Motor neuron (in vitro differentiated cells): ENCODE data around the gene ADGRA1. TPM values are rescaled to one million over a fixed set of nuclear protein-coding genes. Genes with fewer than 3 reads are reported as not detected.

Experiments used
- ATAC-seq, 8 experiments: fragments of 200-7000 bp; cut with Tn5 transposase; replicated peaks in 6 of 8; 2 replicates each; pipeline ENCODE4 v1.8.0; 2021; ENCODE audit warnings: mild to moderate bottlenecking in 8 of 8, moderate library complexity in 8 of 8
- H3K27ac ChIP-seq, 2 donors: fragments of 250-450 bp; sonication (Bioruptor Pico); 2 replicates each; pipeline ENCODE4 v1.9.0; 2021; ENCODE audit warnings: antibody characterized with exemption in 2 of 2, mild to moderate bottlenecking in 2 of 2, moderate library complexity in 1 of 2
- H3K4me1 ChIP-seq, 2 donors: fragments of 250-450 bp; sonication (Bioruptor Pico); replicated peaks in 1 of 2; 2 replicates each; pipeline ENCODE4 v1.6.1; 2021; ENCODE audit warnings: antibody characterized with exemption in 2 of 2, mild to moderate bottlenecking in 2 of 2, moderate library complexity in 1 of 2
- H3K4me3 ChIP-seq, 5 donors: fragments of 250-450 bp; sonication (Bioruptor Pico); 2 replicates each; pipeline ENCODE4 v1.9.0; 2021; ENCODE audit warnings: antibody characterized with exemption in 5 of 5, mild to moderate bottlenecking in 5 of 5, moderate library complexity in 4 of 5
- WGBS, 10 experiments: fragments of 450-650 bp; shearing (Covaris generic); methylation state at CpG; one replicate each; pipeline ENCODE4 v1.0.0; 2022; 5-methylcytosine and 5-hydroxymethylcytosine counted together
- in situ Hi-C, 9 experiments: fragments of 400-800 bp; cut with MboI; loops; one replicate each; pipeline ENCODE4 v1.15.0; 2021; ENCODE audit warnings: low sequenced_read_pairs in 9 of 9, low pct_unique_long_range_greater_than_20kb in 2 of 9; ENCODE audit not compliant: unreplicated experiment in 9 of 9
- total RNA-seq, 8 experiments: library from RNA; unstranded; fragments of 300-600 nt; gene quantifications; 2 replicates each; pipeline versions ENCODE4 v1.2.3 to v1.2.4, GENCODE V29; 2022

The ADGRA1 gene
- total RNA-seq, 8 experiments from 2014 or later = 0.09 to 6.3 (median 1.9) TPM

DNA sequence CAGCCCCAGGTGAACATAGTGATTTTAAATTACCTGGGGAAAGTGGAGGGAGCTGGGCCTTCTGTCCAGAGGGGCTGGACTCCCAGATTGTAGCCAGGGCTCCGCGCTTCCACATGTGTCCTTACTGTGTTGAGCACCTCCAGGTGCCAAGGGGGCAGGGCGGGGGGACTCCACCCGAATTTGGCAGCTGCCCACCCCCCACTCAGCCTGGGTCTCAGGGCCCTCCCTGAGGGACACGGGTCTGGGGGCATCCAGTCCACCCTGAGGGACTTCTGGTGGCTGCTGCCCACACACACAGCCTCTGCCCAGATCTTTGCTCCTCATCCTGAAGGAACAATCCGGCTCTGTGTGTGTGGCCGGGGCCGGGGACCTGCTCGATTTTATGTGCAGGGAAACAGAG lies 28.2 kb upstream of the ADGRA1 start:
- WGBS, 10 experiments = 35 to 93% (median 66%) methylated on average over 2 to 5 of the region's 9 CpGs; no CpG with 5 or more reads in 7 of the 10 experiments
- Histone ChIP-seq H3K27ac (no peak overlapping the region), H3K4me3 (no peak overlapping the region), H3K4me1 (peaks cover 4 to 15% of the 10 kb centered on the region in 2 donors)
- no peak for ATAC-seq
- in situ Hi-C loops = no loop called here

DNA sequence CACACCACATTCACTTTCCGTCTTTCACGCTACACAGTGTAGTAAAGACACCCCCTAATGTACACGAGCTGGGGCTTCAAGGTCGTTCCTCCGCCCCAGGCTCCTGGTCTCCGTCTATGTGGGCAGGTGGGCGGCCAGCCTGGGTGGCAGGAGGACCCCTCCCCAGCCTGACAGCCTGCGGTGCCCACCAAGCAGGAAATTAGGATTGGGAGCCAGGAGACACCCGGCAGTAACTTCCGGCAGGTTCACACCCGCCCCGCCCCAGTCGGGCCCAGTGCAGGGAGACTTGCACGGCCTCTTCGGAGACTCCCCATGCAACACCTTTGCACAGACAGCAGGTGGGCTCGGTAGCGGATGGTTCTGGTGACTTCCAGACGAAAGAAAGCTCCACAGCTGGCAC lies 27.7 kb upstream of the ADGRA1 start:
- H3K27ac ChIP-seq = no peak overlapping the region
- ATAC-seq = no peak
- H3K4me3 ChIP-seq = no peak overlapping the region
- H3K4me1 ChIP-seq = peaks cover 4 to 15% of the 10 kb centered on the region in 2 donors
- 50 to 61% (median 60%) methylated on average over 1 to 5 of the region's 18 CpGs; no CpG with 5 or more reads in 7 of the 10 experiments for WGBS, 10 experiments
- in situ Hi-C loops = no loop called here

DNA sequence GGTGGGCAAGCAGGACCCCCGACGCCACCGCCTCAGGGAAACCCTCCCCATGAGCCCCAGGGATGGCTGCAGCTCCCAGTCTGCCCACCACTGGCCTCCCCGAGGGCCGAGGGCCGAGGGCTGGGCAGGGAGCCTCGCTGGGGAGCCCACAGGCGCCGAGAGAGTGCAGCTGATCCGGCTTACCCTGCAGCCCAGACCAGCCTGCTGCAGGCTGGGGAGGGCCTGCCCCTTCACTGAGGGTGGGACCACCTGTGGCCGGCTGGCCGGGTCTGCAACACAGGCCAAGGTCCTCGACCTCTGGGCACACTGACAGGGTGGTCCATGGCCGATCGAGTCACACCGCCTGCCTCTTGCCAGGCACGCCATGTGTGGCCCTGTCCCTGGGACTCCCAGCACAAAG lies 27.3 kb upstream of the ADGRA1 start:
- peaks cover 2 to 12% of the 10 kb centered on the region in 2 donors for H3K4me1 ChIP-seq
- in situ Hi-C loops = no loop called here
- WGBS, 10 experiments = 60% methylated on average over 2 of the region's 17 CpGs; no CpG with 5 or more reads in 9 of the 10 experiments
- H3K27ac ChIP-seq = no peak overlapping the region
- no peak for ATAC-seq
- H3K4me3 ChIP-seq = no peak overlapping the region

DNA sequence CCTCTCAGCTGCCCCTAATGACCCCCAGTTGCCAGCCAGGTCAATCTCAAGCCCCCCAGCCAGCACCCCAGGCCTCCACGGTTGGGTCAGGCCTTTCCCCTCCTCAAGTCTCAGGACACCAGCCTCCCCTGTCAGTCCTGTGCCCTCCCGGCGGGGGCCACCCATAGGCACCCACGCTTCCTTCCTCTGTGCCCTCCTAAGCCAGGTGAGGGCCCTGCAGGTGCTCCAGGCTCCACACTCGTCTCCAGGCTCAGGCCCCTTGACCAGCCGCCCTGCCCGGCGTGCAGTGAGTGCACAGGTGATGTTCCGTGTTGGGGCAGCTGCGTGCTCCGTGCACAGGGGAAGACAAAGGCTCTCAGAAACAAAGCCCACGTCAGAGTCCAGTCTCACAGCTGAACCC lies 26.8 kb upstream of the ADGRA1 start:
- ATAC-seq = no peak
- in situ Hi-C loops = no loop called here
- Histone ChIP-seq H3K4me3 (no peak overlapping the region), H3K4me1 (peaks cover 0 to 8% of the 10 kb centered on the region in 2 donors), H3K27ac (no peak overlapping the region)
- 20 to 96% methylated on average over 1 to 4 of the region's 12 CpGs; no CpG with 5 or more reads in 8 of the 10 experiments for WGBS, 10 experiments

DNA sequence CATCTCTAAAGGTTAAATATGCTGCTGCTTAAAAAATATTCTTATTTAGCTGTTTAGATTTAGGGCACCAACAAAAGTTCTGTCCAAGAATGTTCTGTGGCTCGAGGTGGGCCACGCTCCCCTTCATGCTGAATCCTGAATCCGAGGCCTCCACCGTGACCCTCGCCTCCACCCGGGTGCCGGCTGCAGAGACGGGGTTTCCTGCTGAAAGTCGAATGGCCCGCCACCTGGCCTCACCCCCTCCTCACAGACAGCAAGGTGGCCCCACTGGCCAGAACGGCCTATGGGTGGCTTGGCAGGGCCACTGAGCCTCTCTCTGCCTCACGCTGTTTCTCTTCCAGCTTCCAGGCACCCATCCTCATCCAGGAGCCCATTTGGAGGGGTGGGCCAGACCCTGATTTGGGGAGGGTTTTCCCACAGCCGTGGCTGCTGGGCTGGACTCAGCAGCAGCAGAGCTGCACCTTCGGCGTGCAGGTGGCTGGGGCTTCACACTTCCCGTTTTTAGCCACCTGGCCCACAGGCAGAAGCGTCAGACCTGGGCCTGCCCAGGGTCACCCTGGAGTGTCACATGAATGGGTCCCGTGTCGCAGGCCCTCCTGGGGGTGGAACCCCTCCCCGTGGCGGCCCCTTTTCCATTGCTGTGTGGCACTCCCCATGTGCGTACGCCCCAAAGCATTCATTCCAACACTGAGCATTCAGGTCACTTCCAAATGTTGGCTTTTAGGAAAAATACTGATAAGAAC lies 26.3 kb upstream of the ADGRA1 start:
- 65 to 100% (median 89%) methylated on average over 3 to 9 of the region's 23 CpGs; no CpG with 5 or more reads in 6 of the 10 experiments for WGBS, 10 experiments
- ATAC-seq = no peak
- in situ Hi-C loops = no loop called here
- Histone ChIP-seq H3K4me3 (no peak overlapping the region), H3K4me1 (peaks cover 0 to 2% of the 10 kb centered on the region in 2 donors), H3K27ac (no peak overlapping the region)

DNA sequence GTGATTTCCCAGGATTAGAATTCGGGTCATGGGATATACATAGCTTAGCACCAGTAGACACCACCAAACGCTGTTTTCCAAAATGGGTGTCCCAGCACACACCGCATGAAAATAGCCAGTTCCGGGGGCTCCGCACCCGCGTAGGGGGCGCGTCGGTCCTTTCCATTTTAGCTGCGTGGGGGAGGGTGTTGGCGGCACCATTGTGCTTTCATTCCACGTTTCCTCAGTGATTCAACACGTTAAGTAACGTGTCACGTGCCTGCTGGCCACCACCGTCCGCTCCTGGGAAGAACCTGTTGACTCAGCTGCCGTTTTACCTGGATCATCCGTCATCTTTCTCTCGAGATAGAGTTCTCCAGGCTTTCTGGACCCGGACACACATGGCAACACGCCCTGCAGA lies 25.6 kb upstream of the ADGRA1 start:
- no peak for ATAC-seq
- in situ Hi-C loops = no loop called here
- Histone ChIP-seq H3K4me3 (no peak overlapping the region), H3K27ac (no peak overlapping the region), H3K4me1 (peaks cover 2 to 3% of the 10 kb centered on the region in 2 donors)
- 67 to 92% (median 72%) methylated on average over 3 to 22 of the region's 23 CpGs; no CpG with 5 or more reads in 3 of the 10 experiments for WGBS, 10 experiments

DNA sequence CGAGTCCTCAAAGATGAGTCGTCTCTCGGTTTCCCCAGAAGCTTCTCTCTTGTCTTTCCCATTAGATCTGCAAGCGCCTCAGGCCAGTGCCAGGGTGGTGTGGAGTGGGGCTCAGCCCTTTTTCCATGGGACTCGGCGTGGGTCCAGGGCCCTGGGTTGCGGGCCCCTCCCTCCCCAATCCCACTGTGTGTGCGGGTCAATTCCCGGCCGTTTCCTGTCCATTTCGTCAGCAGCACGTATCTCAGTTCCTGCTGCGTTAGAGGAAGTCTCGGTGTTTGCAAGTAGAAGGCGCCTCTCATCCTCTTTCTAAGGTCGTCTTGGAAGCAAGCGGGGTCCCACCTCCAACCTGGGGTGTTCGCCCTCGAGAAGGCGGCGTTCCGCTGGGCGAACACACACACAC lies 25.1 kb upstream of the ADGRA1 start:
- Histone ChIP-seq H3K4me3 (no peak overlapping the region), H3K4me1 (peaks cover 7 to 8% of the 10 kb centered on the region in 2 donors), H3K27ac (no peak overlapping the region)
- ATAC-seq = no peak
- WGBS, 10 experiments = 19 to 96% (median 62%) methylated on average over 2 to 12 of the region's 23 CpGs; no CpG with 5 or more reads in 1 of the 10 experiments
- in situ Hi-C loops = no loop called here

DNA sequence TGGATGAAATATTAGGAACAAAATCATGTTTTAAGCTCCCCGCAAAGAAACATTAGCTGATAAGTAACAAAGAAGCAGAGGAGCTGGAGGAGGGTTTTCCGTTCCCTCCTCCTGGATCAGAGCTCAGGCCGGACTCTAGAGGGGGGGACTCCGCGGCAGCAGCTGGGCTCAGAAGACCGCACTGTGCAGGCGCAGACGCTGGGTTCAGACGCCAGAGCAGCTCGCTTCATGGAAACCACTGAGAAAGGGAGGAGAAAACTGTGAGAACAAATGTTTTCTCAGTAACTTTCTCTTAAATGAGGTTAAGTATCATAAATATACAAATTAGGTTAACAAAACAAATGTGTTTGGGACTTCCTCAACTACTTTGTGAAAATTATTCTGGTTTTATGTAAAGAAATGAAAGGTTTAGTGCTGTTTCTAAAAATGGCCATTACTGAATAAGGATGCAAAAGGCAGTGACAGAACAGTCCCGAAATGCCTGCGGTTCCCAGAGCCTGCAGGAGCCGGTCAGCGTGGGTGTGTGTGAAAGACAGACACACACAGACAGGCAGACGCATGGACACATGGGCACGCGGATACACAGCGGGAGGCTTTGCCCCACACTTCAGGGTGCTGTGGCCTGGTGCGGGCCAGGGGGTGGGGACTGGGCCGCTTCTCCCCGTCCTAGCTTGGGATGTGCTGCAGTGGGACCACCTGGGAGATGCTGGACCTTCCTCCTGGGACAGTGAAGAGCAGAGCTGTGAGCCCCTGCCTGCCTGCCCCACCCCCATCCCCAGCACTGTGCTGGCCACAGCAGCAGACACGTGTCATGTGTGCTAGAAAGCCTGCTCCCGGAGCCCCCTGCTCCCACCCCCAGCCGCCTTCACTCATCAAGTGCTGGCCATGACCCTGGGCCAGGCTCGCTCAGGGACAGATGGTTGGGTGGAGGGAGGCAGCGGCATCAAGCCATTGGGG lies 20.3 kb upstream of the ADGRA1 start:
- ATAC-seq = peak in 7 of 8 experiments; percentile 36 to 77 (median 67)
- 19 to 90% (median 56%) methylated on average over 1 to 11 of the region's 26 CpGs; no CpG with 5 or more reads in 1 of the 10 experiments for WGBS, 10 experiments
- Histone ChIP-seq H3K4me3 (no peak overlapping the region), H3K4me1 (peaks cover 34 to 43% of the 10 kb centered on the region in 2 donors), H3K27ac (peak overlapping the region in 1 of 2 donors; percentile 32)
- in situ Hi-C loops = no loop called here

DNA sequence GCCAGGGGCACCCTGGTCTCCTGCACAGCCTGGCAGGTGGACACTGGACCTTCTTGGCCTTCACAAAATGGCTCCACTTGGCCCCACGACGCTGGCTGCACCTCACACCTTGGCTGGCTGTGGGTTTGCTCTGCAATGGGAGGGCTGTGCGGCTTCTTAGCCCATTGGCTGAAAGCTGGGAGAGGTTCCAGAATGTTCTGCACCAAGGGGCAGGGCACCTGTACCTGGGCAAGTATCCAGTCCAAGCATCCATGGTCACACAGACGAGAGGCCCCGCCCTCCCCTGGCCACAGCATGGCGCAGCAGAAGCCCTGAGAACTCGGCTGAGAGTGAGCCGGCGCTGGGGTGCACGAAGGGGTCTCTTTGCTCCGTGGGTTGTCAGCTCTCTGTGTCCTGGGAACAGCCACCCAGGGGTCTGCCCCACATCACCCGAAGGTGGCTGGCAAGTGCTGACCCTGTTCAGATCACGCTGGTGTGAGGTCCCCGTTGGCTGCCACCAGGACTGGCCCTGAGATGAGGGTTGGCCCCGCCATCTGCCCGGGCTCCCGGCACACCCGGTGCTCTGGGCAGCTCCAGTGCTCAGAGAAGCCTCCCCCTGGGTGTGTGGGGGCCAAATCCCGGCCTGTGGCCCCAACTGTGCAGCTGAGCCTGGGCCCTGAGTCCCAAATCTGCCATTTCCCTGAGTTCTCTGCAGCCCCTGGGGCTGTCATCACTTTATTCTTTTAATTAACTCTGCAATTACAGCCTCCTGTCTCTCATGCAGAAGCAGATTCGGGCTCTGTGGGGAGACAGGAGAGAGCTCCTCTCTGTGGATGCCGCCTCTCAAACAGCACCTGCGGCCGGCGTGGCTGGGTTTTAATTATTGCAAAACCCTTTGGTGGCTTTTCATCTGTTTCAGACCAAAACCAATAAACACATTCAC lies 19.4 kb upstream of the ADGRA1 start:
- ATAC-seq = no peak
- Histone ChIP-seq H3K4me3 (no peak overlapping the region), H3K4me1 (peaks cover 44 to 50% of the 10 kb centered on the region in 2 donors), H3K27ac (peak overlapping the region in 1 of 2 donors; percentile 43)
- WGBS, 10 experiments = 66 to 89% (median 76%) methylated on average over 2 to 7 of the region's 24 CpGs; no CpG with 5 or more reads in 6 of the 10 experiments
- in situ Hi-C loops = no loop called here

DNA sequence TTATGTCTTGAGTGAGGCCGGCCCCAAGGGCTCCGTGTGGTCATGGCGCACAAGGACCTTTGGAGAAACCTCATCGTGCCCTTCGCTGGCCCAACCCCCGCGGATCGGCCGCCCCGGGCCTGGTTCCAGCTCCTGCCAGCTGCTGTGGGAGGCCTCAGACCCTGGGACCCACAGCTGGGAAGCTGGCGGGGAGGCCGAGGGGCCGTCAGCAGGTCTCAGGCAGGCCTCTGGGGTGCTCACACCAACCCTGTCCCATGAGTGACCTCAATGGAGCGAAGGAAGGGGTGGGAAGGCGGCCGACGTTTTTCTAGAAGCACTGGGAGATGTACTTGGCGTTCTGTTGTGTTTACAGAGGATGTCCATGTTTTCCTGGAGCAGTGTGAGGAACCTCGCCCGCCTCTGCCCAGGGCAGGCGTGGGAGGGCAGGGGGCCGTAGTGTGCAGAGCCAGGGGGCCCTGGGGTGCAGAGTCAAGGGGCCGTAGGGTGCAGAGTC lies 18.6 kb upstream of the ADGRA1 start:
- ATAC-seq = no peak
- in situ Hi-C loops = no loop called here

DNA sequence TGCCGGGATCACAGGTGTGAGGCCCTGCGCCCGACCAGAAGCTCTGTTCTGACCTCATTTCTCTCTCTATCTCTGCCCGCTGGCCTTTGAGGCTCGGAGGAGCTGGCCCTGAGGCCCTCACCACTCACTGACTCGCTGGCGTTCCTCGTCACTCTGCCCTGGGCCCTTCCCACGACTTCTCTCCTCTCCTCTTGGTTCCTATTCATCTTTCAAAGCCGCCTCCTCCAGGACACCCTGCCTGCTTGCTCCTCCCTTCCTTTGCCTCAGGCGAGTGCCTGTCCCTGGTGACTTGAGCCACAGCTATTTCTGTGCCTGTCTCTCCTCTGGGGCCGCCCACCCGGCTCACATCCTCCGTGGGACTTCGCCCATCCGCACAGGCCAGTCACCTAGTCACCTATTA lies 17.3 kb upstream of the ADGRA1 start:
- WGBS, 10 experiments = 27 to 100% (median 67%) methylated on average over 1 to 13 of the region's 16 CpGs; no CpG with 5 or more reads in 2 of the 10 experiments
- H3K4me1 ChIP-seq = peaks cover 46 to 50% of the 10 kb centered on the region in 2 donors
- no peak overlapping the region for H3K4me3 ChIP-seq
- ATAC-seq = peak in 2 of 8 experiments; percentile 61 to 64
- no peak overlapping the region for H3K27ac ChIP-seq
- in situ Hi-C loops = no loop called here

More for the DNA sequence above, 18.6 kb upstream of the ADGRA1 start:
- H3K27ac ChIP-seq = peak overlapping the region in 1 of 2 donors; percentile 43
- no peak overlapping the region for H3K4me3 ChIP-seq
- 74% methylated on average over 9 of the region's 23 CpGs; no CpG with 5 or more reads in 9 of the 10 experiments for WGBS, 10 experiments
- peaks cover 46 to 50% of the 10 kb centered on the region in 2 donors for H3K4me1 ChIP-seq

DNA sequence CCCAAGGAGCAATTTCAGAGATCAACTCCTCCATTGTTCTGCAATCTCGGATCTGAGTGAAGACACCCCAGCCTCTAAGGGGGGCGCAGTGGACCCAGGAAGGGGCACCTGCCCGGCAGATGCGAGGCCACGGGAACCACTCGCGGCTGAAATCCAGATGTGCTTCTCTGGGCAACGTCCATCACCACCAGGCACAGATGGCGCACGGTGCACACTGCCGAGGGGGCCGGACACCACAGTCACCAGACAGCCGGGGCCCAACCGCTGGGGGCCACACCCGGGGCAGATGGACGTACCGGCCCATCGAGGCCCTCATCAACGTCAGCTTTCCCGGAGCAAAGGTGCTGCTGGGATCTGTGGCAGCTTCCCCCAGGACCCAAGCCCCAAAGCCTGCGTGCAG lies 16.9 kb upstream of the ADGRA1 start:
- in situ Hi-C loops = no loop called here
- H3K27ac ChIP-seq = no peak overlapping the region
- H3K4me3 ChIP-seq = no peak overlapping the region
- no peak for ATAC-seq
- peaks cover 46 to 50% of the 10 kb centered on the region in 2 donors for H3K4me1 ChIP-seq
- 63 to 95% (median 86%) methylated on average over 4 to 11 of the region's 21 CpGs; no CpG with 5 or more reads in 6 of the 10 experiments for WGBS, 10 experiments
